GM12878 (cell line): Measurements from ENCODE around the gene PXMP4. TPM values are rescaled to one million over a fixed set of nuclear protein-coding genes. Genes with fewer than 3 reads are reported as not detected.

Source experiments
- BCLAF1 ChIP-seq: fragments of 450-650 bp; IDR thresholded peaks from 2 replicates; pipeline ENCODE4 v1.6.1; 2017; ENCODE audit warnings: antibody characterized with exemption, mild to moderate bottlenecking, moderate library complexity
- CHD2 ChIP-seq: IDR thresholded peaks from 2 replicates; pipeline ENCODE4 v1.6.1; 2011; ENCODE audit warnings: low read depth, low read length, improper control_type of control experiment, borderline replicate concordance
- E2F8 ChIP-seq: fragments of 450-650 bp; IDR thresholded peaks from 2 replicates; pipeline ENCODE4 v1.6.1; 2018; ENCODE audit warnings: mild to moderate bottlenecking, low read depth, moderate library complexity; ENCODE audit not compliant: partially characterized antibody
- ETV6 ChIP-seq, 2 experiments: fragments of 450-650 bp in 1 of 2; IDR thresholded peaks in 1 of 2; conservative IDR thresholded peaks in 1 of 2; 2 replicates each; pipeline ENCODE4 v1.6.1; 2014; ENCODE audit warnings: antibody characterized with exemption in 1 of 2, borderline replicate concordance in 1 of 2, low read depth in 1 of 2, mild to moderate bottlenecking in 1 of 2, moderate library complexity in 1 of 2
- HDGF ChIP-seq: fragments of 450-650 bp; IDR thresholded peaks from 2 replicates; pipeline ENCODE4 v1.6.1; 2016; ENCODE audit warnings: antibody characterized with exemption
- KDM1A ChIP-seq: fragments of 200-600 bp; sonication (generic); IDR thresholded peaks from 2 replicates; pipeline ENCODE4 v1.6.1; 2016; ENCODE audit warnings: borderline replicate concordance
- MAX ChIP-seq: IDR thresholded peaks from 2 replicates; pipeline ENCODE4 v1.6.1; 2012; ENCODE audit warnings: low read depth, low read length, improper control_type of control experiment
- MTA2 ChIP-seq: fragments of 450-650 bp; IDR thresholded peaks from 2 replicates; pipeline ENCODE4 v1.6.1; 2016; ENCODE audit warnings: low read depth, mild to moderate bottlenecking, moderate library complexity
- NR2C1 ChIP-seq: fragments of 450-650 bp; IDR thresholded peaks from 2 replicates; pipeline ENCODE4 v1.6.1; 2017; ENCODE audit warnings: antibody characterized with exemption, mild to moderate bottlenecking, moderate library complexity
- PKNOX1 ChIP-seq: fragments of 450-650 bp; IDR thresholded peaks from 2 replicates; pipeline ENCODE4 v1.6.1; 2016; ENCODE audit warnings: mild to moderate bottlenecking
- POLR2A ChIP-seq: IDR thresholded peaks from 2 replicates; pipeline ENCODE4 v1.6.1; 2011; ENCODE audit warnings: low read depth, mild to moderate bottlenecking, low read length
- POU2F2 ChIP-seq: IDR thresholded peaks from 3 replicates; pipeline ENCODE4 v1.6.1; 2011; ENCODE audit warnings: low read depth, mild to moderate bottlenecking, low read length, borderline replicate concordance
- RFX5 ChIP-seq: IDR thresholded peaks from 2 replicates; pipeline ENCODE4 v1.6.1; 2011; ENCODE audit warnings: low read depth, low read length, improper control_type of control experiment
- SKIL ChIP-seq: fragments of 450-650 bp; IDR thresholded peaks from 2 replicates; pipeline ENCODE4 v1.6.1; 2017; ENCODE audit warnings: mild to moderate bottlenecking, low read depth, inconsistent platforms; ENCODE audit not compliant: poor library complexity, severe bottlenecking
- SMC3 ChIP-seq: IDR thresholded peaks from 2 replicates; pipeline ENCODE4 v1.6.1; 2011; ENCODE audit warnings: low read length, improper control_type of control experiment, borderline replicate concordance
- SUPT20H ChIP-seq: IDR thresholded peaks from 2 replicates; pipeline ENCODE4 v1.6.1; 2011; ENCODE audit warnings: low read depth, mild to moderate bottlenecking, low read length, moderate library complexity, borderline replicate concordance; ENCODE audit not compliant: control insufficient read depth
- TAF1 ChIP-seq: IDR thresholded peaks from 2 replicates; pipeline ENCODE4 v1.6.1; 2011; ENCODE audit warnings: mild to moderate bottlenecking, low read depth, low read length, borderline replicate concordance
- TARDBP ChIP-seq: IDR thresholded peaks from 2 replicates; pipeline ENCODE4 v1.6.1; 2016; ENCODE audit warnings: borderline replicate concordance
- ZNF207 ChIP-seq: fragments of 450-650 bp; IDR thresholded peaks from 2 replicates; pipeline ENCODE4 v1.6.1; 2014; ENCODE audit warnings: antibody characterized with exemption, mild to moderate bottlenecking, borderline replicate concordance
- ZZZ3 ChIP-seq: IDR thresholded peaks from 2 replicates; pipeline ENCODE4 v1.6.1; 2011; ENCODE audit warnings: low read depth; ENCODE audit not compliant: control insufficient read depth, insufficient read length
- polyA plus RNA-seq, 11 experiments: library from polyadenylated mRNA; depleted of rRNA in 4 of 11; unstranded in 6 of 11; stranded (reverse) in 5 of 11; fragments of >200 nt; fragmentation: Nextera tagmentation in 4 of 11; fragmentation: Illumina TruSeq in 1 of 11; extraction: Ambion mirVana in 4 of 11; extraction: Trizol in 1 of 11; gene quantifications; 1 replicate in 1 of 11; 2 replicates in 10 of 11; pipeline versions ENCODE4 v1.2.1 to v1.2.3, GENCODE V29; 2011 to 2016; ENCODE audit warnings: inconsistent platforms in 2 of 11, missing spikeins in 2 of 11, low read depth in 1 of 11
- total RNA-seq, 4 experiments: library from RNA; depleted of rRNA in 3 of 4; stranded (reverse); fragments of >200 nt in 3 of 4; fragmentation: Illumina TruSeq in 1 of 4; extraction: Trizol in 1 of 4; gene quantifications; 2 replicates each; pipeline versions ENCODE4 v1.2.1 to v1.2.3, GENCODE V29; 2013 to 2021

PXMP4 gene
- total and polyA plus RNA-seq, 10 of the 15 experiments (the other 5 are each of a cell fraction or from before 2014, with no cell fraction given), result 3.6 to 19.2 (median 8.6) TPM

- TF ChIP-seq MTA2, result peak; percentile 42
- TF ChIP-seq POLR2A, result peak; percentile 79
- peak; percentile 91 for TF ChIP-seq NR2C1
- TF ChIP-seq ZZZ3, result no peak
- TF ChIP-seq POU2F2, result 0 out of 3 replicates have a peak, but pooled peaks have one; percentile 8
- TF ChIP-seq PKNOX1, result peak; percentile 99
- no peak for TF ChIP-seq KDM1A
- 0 out of 2 replicates have a peak, but pooled peaks have one; percentile 28 for TF ChIP-seq TARDBP
- 0 out of 2 replicates have a peak, but pooled peaks have one; percentile 51 for TF ChIP-seq ZNF207
- TF ChIP-seq CHD2, result peak; percentile 96
- no peak for TF ChIP-seq E2F8
- TF ChIP-seq HDGF, result peak; percentile 24; the same call in 1 of the 2 replicates
- TF ChIP-seq MAX, result peak; percentile 46; the same call in 1 of the 2 replicates
- 0 out of 2 replicates have a peak, but pooled peaks have one; percentile 48 for TF ChIP-seq TAF1
- no peak for TF ChIP-seq SUPT20H
- TF ChIP-seq BCLAF1, result no peak
- no peak for TF ChIP-seq SMC3
- TF ChIP-seq SKIL, result peak; percentile 76
- no peak for TF ChIP-seq ETV6 (conservative IDR thresholded peaks at IDR 0.05 in 1 of 2, IDR thresholded peaks at IDR 0.05 in 1 of 2; ENCODE audit: borderline replicate concordance in 1 of 2, low read depth in 1 of 2)
- TF ChIP-seq RFX5, result peak; percentile 79
These were observed at the start of gene PXMP4 (continued) for GRCh38 chr20:33719989-33720709.
